Gastrocnemius medialis (tissue), 4 donors: ENCODE data around the gene NIBAN1. TPM values are rescaled to one million over a fixed set of nuclear protein-coding genes. Genes with fewer than 3 reads are reported as not detected.
A peak's percentile ranks its signal among the peaks of the same experiment; 100 is the strongest.

Source experiments
- ATAC-seq, 2 donors: fragments of 150-250 bp; one replicate each; pipeline ENCODE4 v1.9.1; 2016
- DNase-seq, 2 donors: peaks; one replicate each; pipeline ENCODE4 v3.0.0-alpha.2; 2019
- H3K27ac ChIP-seq, 4 donors: fragments of 200-600 bp; sonication (generic); 1 replicate in 1 of 4; 2 replicates in 3 of 4; pipeline ENCODE4 v1.5.1; 2016 to 2018; ENCODE audit warnings: mild to moderate bottlenecking in 2 of 4, moderate library complexity in 1 of 4
- H3K27me3 ChIP-seq, 3 donors: fragments of 200-600 bp; sonication (generic) in 2 of 3; 1 replicate in 1 of 3; 2 replicates in 2 of 3; pipeline versions ENCODE4 v1.5.1 to v1.6.0; 2016 to 2019; ENCODE audit warnings: mild to moderate bottlenecking in 1 of 3, moderate library complexity in 1 of 3
- H3K36me3 ChIP-seq, 2 donors: fragments of 200-600 bp; sonication (generic) in 1 of 2; one replicate each; pipeline ENCODE4 v1.5.1; 2017 to 2018
- H3K4me1 ChIP-seq, 2 donors: fragments of 200-600 bp; sonication (generic) in 1 of 2; one replicate each; pipeline ENCODE4 v1.5.1; 2016 to 2017; ENCODE audit warnings: mild to moderate bottlenecking in 2 of 2
- H3K4me3 ChIP-seq, 4 donors: fragments of 200-600 bp; sonication (generic) in 3 of 4; 1 replicate in 1 of 4; 2 replicates in 3 of 4; pipeline ENCODE4 v1.5.1; 2016 to 2019; ENCODE audit warnings: mild to moderate bottlenecking in 2 of 4
- H3K9me3 ChIP-seq, 3 donors: fragments of 200-600 bp; sonication (generic) in 2 of 3; 1 replicate in 1 of 3; 2 replicates in 2 of 3; pipeline ENCODE4 v1.5.1; 2016 to 2019
- CTCF ChIP-seq, 5 experiments: fragments of 450-650 bp in 3 of 5; fragments of 200-600 bp in 2 of 5; sonication (generic) in 2 of 5; IDR thresholded peaks in 4 of 5; conservative IDR thresholded peaks in 1 of 5; 1 replicate in 4 of 5; 2 replicates in 1 of 5; pipeline ENCODE4 v1.5.1; 2016 to 2019; ENCODE audit warnings: antibody characterized with exemption in 5 of 5, mild to moderate bottlenecking in 3 of 5, moderate library complexity in 3 of 5
- POLR2A ChIP-seq, 2 donors: fragments of 450-650 bp; IDR thresholded peaks; one replicate each; pipeline ENCODE4 v1.6.1; 2017; ENCODE audit warnings: antibody characterized with exemption in 2 of 2, mild to moderate bottlenecking in 2 of 2, moderate library complexity in 2 of 2
- in situ Hi-C, 4 donors: fragments of 200-750 bp; cut with MboI; loops; one replicate each; pipeline versions ENCODE4 v1.15.0 to v1.8.0; 2017; ENCODE audit warnings: low sequenced_read_pairs in 4 of 4
- intact Hi-C: fragments of 100-400 bp; cut with DNase I; formaldehyde crosslinking; loops from one replicate; pipeline ENCODE4 v1.15.1; 2023; ENCODE audit warnings: low total_unique reads
- total RNA-seq, 4 donors: library from RNA; depleted of rRNA; stranded (reverse); fragments of >200 nt; gene quantifications; one replicate each; pipeline versions ENCODE4 v1.1.0 to v1.2.3, GENCODE V29; 2016

The NIBAN1 gene, protein sequence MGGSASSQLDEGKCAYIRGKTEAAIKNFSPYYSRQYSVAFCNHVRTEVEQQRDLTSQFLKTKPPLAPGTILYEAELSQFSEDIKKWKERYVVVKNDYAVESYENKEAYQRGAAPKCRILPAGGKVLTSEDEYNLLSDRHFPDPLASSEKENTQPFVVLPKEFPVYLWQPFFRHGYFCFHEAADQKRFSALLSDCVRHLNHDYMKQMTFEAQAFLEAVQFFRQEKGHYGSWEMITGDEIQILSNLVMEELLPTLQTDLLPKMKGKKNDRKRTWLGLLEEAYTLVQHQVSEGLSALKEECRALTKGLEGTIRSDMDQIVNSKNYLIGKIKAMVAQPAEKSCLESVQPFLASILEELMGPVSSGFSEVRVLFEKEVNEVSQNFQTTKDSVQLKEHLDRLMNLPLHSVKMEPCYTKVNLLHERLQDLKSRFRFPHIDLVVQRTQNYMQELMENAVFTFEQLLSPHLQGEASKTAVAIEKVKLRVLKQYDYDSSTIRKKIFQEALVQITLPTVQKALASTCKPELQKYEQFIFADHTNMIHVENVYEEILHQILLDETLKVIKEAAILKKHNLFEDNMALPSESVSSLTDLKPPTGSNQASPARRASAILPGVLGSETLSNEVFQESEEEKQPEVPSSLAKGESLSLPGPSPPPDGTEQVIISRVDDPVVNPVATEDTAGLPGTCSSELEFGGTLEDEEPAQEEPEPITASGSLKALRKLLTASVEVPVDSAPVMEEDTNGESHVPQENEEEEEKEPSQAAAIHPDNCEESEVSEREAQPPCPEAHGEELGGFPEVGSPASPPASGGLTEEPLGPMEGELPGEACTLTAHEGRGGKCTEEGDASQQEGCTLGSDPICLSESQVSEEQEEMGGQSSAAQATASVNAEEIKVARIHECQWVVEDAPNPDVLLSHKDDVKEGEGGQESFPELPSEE
- total RNA-seq: 100 to 1,000 TPM in 1 of 4 donors, 10 to 100 TPM in 3; 11.7 to 125 (median 19.7) TPM

DNA sequence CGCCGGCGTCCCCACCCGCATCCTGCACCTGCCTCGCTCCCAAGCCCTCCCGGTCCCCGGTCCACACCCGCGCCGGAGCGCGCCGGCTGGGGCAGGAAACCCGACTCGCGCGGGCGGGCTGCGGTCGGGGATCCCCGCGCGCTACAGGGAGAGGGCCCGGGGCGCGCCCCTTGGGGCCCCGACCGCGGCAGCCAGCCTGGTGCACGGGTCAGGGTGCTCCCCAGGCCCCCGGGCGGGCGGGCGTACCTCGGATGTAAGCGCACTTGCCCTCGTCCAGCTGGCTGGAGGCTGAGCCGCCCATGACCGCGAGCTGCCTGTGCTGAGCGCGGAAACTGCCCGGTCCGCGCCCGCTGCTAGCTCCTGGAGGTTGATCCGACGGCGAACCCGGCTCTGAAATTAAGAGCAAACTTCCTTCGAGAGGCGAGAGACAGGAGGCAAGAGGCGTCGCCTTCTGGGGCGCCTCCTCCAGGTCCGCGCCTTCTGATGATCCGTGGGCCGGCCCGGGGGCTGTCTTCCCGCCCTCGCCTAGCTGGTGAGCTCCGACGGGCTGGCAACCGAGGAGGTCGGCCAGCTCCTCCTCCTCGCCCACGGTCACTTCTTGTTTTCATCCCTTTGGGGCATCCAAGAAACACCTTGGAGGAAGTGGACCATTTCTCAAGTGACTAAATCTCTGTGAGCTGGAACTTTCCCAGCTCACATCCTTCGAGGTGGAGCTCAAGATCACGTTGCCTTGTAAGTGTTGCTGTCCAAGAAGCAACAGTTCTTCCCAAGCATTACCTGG, at the start of gene NIBAN1:
NIBAN1 (minus strand) TSS at position 453 of the 781 bp plus-strand sequence; CDS start at position 301, 152 bp downstream.
- intact Hi-C loops: loop anchor here (2.0 to 5.0 kb wide), 2 partner anchors 81 to 183 kb away; partner anchors contain the start of genes SWT1 and TRMT1L
- H3K4me3 ChIP-seq: peak within 1 kb of the TSS; percentile 63 to 80 (median 65)
- H3K27ac ChIP-seq: peak within 1 kb of the TSS; percentile 71 to 81 (median 75)
- in situ Hi-C loops: no loop called here
- H3K36me3 ChIP-seq: no peaks in the 10 kb centered on the region
- ATAC-seq: peak; percentile 25 to 50
- peaks cover 0 to 10% of the 10 kb centered on the region in 2 donors for H3K4me1 ChIP-seq
- peak; percentile 26 to 51 for DNase-seq
- H3K9me3 ChIP-seq: no peaks in the 10 kb centered on the region
- no peaks in the 10 kb centered on the region for H3K27me3 ChIP-seq
- TF ChIP-seq POLR2A (IDR thresholded peaks at IDR 0.05): peak; percentile 23 to 50
- no peak for TF ChIP-seq CTCF (IDR thresholded peaks at IDR 0.05 in 4 of 5, conservative IDR thresholded peaks at IDR 0.05 in 1 of 5)

DNA sequence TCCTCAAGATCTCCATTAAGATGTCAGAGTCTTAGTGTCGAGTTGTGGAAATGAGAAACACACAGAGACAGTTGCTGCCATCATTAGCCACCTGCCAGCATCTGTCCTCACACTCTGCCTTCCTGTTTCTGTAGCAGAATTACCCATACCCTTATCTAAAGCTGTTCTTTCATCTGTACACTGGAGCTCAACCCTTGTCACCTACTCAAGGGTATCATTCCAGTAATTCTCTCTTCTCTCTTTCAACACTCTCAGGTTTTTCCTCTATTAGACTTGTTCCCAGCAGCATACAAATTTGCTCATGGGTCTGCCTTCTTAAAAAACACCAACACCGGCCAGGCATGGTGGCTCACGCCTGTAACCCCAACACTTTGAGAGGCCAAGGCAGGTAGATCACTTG, 43.7 kb upstream of the NIBAN1 start:
- Histone ChIP-seq H3K9me3 (no peaks in the 10 kb centered on the region), H3K36me3 (no peaks in the 10 kb centered on the region), H3K4me1 (no peaks in the 10 kb centered on the region), H3K27me3 (no peaks in the 10 kb centered on the region), H3K4me3 (no peak overlapping the region), H3K27ac (no peak overlapping the region)
- ATAC-seq (no peak), DNase-seq (no peak)
- in situ Hi-C loops: no loop called here
- intact Hi-C loops: no loop called here
- no peak for TF ChIP-seq POLR2A (IDR thresholded peaks at IDR 0.05)
- no peak for TF ChIP-seq CTCF (IDR thresholded peaks at IDR 0.05 in 4 of 5, conservative IDR thresholded peaks at IDR 0.05 in 1 of 5)

DNA sequence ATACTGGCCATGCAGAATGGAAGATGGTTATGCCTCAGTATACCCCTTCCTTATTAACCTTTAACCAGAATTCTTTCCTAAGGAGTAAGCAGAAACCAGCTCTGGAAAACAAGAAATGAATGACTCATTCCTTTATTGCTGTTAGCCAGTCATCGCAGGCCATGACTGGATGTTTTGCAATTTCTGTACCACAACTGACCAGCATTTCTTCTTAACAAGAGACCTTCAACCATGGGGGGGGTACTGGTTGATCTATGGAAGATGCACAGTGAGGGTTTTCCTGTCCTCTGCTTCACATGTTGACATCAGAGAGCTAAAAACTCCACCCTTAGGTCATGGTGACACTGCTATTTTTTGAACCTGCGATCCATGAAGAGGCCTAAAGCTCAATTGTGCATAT, 43.0 kb upstream of the NIBAN1 start:
- in situ Hi-C loops (no loop called here), intact Hi-C loops (no loop called here)
- no peak overlapping the region for H3K27ac ChIP-seq
- H3K4me1 ChIP-seq: no peaks in the 10 kb centered on the region
- ATAC-seq: no peak
- TF ChIP-seq CTCF (IDR thresholded peaks at IDR 0.05 in 4 of 5, conservative IDR thresholded peaks at IDR 0.05 in 1 of 5): no peak
- TF ChIP-seq POLR2A (IDR thresholded peaks at IDR 0.05): no peak
- DNase-seq: no peak
- no peaks in the 10 kb centered on the region for H3K9me3 ChIP-seq
- H3K4me3 ChIP-seq: no peak overlapping the region
- H3K27me3 ChIP-seq: no peaks in the 10 kb centered on the region
- no peaks in the 10 kb centered on the region for H3K36me3 ChIP-seq

- intact Hi-C loops: no loop called here
- Histone ChIP-seq H3K36me3 (no peaks in the 10 kb centered on the region), H3K27me3 (no peaks in the 10 kb centered on the region), H3K4me1 (no peaks in the 10 kb centered on the region), H3K4me3 (no peak overlapping the region), H3K9me3 (no peaks in the 10 kb centered on the region), H3K27ac (no peak overlapping the region)
- ATAC-seq (no peak), DNase-seq (no peak)
- TF ChIP-seq CTCF (IDR thresholded peaks at IDR 0.05 in 4 of 5, conservative IDR thresholded peaks at IDR 0.05 in 1 of 5) (no peak), POLR2A (IDR thresholded peaks at IDR 0.05) (no peak)
- in situ Hi-C loops: no loop called here
Observed at GRCh38 chr1:185016880-185017279, 42.6 kb upstream of the NIBAN1 start.
